ENCODE measurements around the gene FARSB.

FARSB gene

DNA sequence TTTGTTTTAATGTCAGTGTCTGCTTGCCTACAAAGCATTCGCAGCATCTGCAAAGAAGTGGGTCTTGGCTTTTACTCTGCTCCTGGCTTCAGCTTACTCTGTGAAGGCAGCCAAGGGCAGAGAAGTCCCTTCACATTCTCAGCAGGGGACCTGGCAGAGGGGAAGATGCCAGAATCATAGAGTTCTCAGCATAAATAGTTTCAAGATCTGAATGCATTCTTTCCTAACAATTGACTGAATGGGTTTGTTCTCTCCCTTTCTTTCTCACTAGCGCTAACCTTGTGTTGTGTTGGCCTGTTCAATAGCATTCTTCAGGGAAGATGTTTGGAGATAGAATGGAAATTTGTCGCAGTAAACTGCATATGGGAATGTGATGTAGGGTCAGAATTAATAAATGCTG is 106.9 kb downstream of the FARSB start:
- DNase-seq (ENCODE audit: low spot score): no peak

DNA sequence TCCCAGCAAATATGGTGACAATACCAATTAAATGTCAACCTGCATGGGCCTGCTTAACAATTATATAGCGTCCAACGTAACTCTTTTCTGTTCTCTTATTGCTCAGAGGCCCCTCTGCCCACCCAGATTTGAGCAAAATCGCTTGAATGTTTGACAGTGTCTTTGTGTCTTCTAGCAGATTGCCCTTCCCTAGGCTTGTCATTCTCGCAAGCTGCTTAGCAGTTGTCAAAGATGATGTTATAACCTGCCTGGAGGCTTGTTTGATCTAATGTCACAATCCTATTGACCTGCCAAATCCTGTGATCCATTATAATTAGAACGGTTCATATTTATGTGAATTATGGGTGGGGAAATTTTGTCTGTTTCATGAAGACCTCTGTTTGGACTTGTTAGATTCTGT is 108.8 kb downstream of the FARSB start:
- DNase-seq (ENCODE audit: low spot score): no peak

GRCh38 chr2:222545823-222546795 is 109.8 kb downstream of the FARSB start:
- DNase-seq (ENCODE audit: low spot score): no peak

DNA sequence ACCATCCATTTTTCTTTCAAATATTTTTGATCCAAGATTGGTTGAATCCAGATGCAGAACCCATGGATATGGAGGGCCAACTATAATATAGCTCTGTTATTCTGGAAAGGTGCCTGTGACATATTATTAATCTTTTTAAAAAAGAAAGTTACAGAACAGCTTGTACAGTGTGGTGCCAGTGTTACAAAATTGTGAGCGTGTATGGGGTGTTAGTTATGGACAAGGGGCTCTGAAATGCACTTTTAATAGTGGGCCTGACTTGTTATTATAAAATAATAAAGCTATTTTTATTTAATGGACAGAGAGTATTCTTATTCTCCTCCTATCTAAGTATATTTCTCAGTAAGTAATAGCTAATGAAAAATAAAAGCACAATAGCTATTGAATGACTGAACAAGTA is 111.2 kb downstream of the FARSB start:
- DNase-seq (ENCODE audit: low spot score): no peak

GRCh38 chr2:222538535-222538934 is 117.4 kb downstream of the FARSB start:
- DNase-seq (ENCODE audit: low spot score): no peak

DNA sequence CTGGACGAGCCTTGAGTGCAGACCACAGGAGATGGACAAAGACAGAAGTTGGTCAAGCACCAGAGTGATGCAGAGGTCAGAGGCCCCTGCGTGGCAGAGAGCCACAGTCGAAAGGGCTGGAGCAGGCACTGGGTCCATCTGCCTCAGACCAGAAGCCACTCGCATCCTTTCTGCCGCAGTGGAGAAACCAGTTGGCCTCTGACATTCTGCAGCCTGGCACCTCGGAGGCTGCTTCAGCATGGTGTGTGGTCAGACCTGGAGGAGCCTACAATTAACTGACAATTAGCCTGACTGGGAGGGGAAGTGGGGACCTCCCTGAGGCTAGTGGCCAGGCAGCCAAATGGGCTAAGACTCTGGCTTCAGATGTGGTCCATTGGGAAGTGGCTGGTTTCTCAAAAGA is 120.4 kb downstream of the FARSB start:
- DNase-seq (ENCODE audit: low spot score): no peak

DNA sequence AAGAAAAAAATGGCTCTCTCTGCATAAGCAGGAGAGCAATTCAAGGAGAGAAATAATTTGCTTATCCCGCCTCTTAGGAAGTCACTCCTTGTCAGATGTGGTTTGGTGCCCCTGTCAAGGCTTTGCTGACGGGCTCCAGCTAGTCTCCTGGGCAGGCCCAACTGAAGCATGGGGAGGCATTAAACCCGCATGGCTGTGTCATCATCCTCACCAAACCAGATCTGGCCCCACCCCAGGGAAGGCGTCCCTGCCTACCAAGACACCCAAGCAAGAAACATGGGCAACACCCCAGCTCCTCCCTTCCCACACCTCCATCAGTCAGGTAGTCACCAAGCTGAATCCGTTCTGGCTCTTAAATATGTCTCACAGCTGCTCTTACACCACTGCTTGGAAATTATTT is 123.6 kb downstream of the FARSB start:
- no peak for DNase-seq (ENCODE audit: low spot score)

DNA sequence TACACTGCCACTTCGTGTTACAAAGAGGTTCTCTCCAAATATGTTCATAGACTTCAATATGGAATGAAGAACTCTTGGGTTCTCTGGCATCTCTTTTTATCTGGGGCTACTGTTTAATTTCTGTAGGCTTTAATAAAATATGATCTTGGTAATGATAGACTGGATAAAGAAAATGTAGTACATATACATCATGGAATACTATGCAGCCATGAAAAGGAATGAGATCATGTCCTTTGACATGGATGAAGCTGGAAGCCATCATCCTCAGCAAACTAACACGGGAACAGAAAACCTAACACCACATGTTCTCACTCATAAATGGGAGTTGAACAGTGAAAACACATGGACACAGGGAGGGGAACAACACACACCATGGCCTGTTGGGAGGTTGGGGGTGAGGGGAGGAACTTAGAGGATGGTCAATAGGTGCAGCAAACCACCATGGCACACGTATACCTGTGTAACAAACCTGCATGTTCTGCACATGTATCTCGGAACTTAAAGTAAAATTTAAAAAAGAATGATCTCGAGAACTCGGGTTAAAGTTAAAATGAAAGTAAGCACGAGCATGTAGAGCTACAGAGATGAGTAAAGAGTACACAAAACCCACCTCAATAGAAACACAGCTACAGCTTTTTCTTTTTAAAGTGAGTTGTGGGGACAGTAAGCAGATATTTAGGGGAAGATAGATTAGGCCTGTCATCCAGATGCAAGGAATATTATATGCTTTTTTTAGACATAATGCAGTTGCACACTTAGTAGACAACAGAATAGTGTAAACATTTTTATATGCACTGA is 129.2 kb downstream of the FARSB start:
- DNase-seq (ENCODE audit: low spot score): no peak

DNA sequence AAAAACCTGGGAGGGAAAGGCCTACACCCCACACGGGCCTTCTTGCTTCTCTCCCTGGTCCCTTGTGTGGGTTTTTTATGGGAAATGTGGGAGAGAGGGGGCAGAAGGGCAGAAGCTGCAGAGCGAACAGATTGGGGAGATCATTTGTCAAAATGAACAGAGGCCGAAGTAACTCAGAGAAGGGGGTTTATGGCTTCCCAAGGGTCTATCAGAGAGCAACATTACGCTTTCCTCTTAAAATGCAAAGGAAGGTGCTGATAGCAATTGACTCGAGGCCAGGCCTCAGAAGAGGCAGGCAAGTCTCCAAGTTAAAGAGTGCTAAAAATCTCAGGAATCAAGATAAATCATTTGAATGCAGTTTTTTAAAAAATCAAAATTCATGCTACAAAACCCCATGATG is 130.1 kb downstream of the FARSB start:
- no peak for DNase-seq (ENCODE audit: low spot score)

- DNase-seq (ENCODE audit: low spot score): no peak
Observed at GRCh38 chr2:222523783-222524544, 131.9 kb downstream of the FARSB start.

- DNase-seq (ENCODE audit: low spot score): no peak
Observed at GRCh38 chr2:222522082-222522481, 133.8 kb downstream of the FARSB start.

GRCh38 chr2:222521099-222521498 is 134.8 kb downstream of the FARSB start:
- DNase-seq (ENCODE audit: low spot score): no peak
